Astrocyte (in vitro differentiated cells and primary cell): Measurements from ENCODE around the gene COL6A3.

ENCODE experiments used
- CTCF ChIP-seq: IDR thresholded peaks from 2 replicates; pipeline ENCODE4 v1.5.1; 2011; ENCODE audit warnings: low read depth, mild to moderate bottlenecking, inconsistent platforms, low read length, moderate library complexity; ENCODE audit not compliant: insufficient read depth
- EZH2 ChIP-seq: IDR thresholded peaks from 2 replicates; pipeline ENCODE4 v1.6.1; 2012; ENCODE audit warnings: mild to moderate bottlenecking, low read length, inconsistent platforms; ENCODE audit not compliant: insufficient read depth

- TF ChIP-seq CTCF (no peak), EZH2 (no peak)
These were observed 35.4 kb upstream of the COL6A3 start for GRCh38 chr2:237449193-237449881.
